Tibial nerve (tissue), 4 donors: ENCODE measurements around the gene APP. TPM values are rescaled to one million over a fixed set of nuclear protein-coding genes. Genes with fewer than 3 reads are reported as not detected.
"Not testable (repeated sequence)": the region's sequence is repeated elsewhere in the genome, so short reads cannot be mapped to it uniquely, and the experiment has no call there.

Source experiments
- DNase-seq, 2 donors: peaks; one replicate each; pipeline ENCODE4 v3.0.0-alpha.2; 2019; ENCODE audit warnings: low spot score in 2 of 2
- H3K27ac ChIP-seq, 4 donors: fragments of 200-600 bp; sonication (generic) in 3 of 4; one replicate each; pipeline ENCODE4 v1.5.1; 2017 to 2019; ENCODE audit warnings: mild to moderate bottlenecking in 1 of 4
- H3K27me3 ChIP-seq, 2 donors: fragments of 200-600 bp; sonication (generic) in 1 of 2; one replicate each; pipeline versions ENCODE4 v1.5.1 to v1.6.0; 2017 to 2019
- H3K36me3 ChIP-seq, 3 donors: fragments of 200-600 bp; sonication (generic); one replicate each; pipeline ENCODE4 v1.5.1; 2018 to 2019
- H3K4me1 ChIP-seq, 4 donors: fragments of 200-600 bp; sonication (generic) in 3 of 4; one replicate each; pipeline ENCODE4 v1.5.1; 2017 to 2019
- H3K4me3 ChIP-seq, 4 donors: fragments of 200-600 bp; sonication (generic) in 3 of 4; one replicate each; pipeline ENCODE4 v1.5.1; 2017 to 2019; ENCODE audit warnings: mild to moderate bottlenecking in 1 of 4, moderate library complexity in 1 of 4
- H3K9me3 ChIP-seq, 4 donors: fragments of 200-600 bp; sonication (generic) in 3 of 4; one replicate each; pipeline ENCODE4 v1.5.1; 2017 to 2019
- CTCF ChIP-seq, 5 experiments: fragments of 200-600 bp in 3 of 5; fragments of 450-650 bp in 2 of 5; sonication (generic) in 3 of 5; IDR thresholded peaks; one replicate each; pipeline ENCODE4 v1.5.1; 2016 to 2019; ENCODE audit warnings: antibody characterized with exemption in 5 of 5, mild to moderate bottlenecking in 3 of 5, moderate library complexity in 2 of 5
- EP300 ChIP-seq, 2 donors: sonication (generic); formaldehyde crosslinking; IDR thresholded peaks; one replicate each; pipeline ENCODE4 v1.6.1; 2017; ENCODE audit warnings: antibody characterized with exemption in 2 of 2, mild to moderate bottlenecking in 1 of 2
- POLR2A ChIP-seq, 2 donors: fragments of 450-650 bp; IDR thresholded peaks; one replicate each; pipeline ENCODE4 v1.6.1; 2017; ENCODE audit warnings: antibody characterized with exemption in 2 of 2, mild to moderate bottlenecking in 2 of 2, moderate library complexity in 2 of 2
- WGBS, 2 donors: methylation state at CpG; one replicate each; pipeline ENCODE4 v1.1.5; 2018; 5-methylcytosine and 5-hydroxymethylcytosine counted together
- total RNA-seq, 4 donors: library from RNA; depleted of rRNA; stranded (reverse); fragments of >200 nt; gene quantifications; one replicate each; pipeline ENCODE4 v1.1.0, GENCODE V29; 2016

APP gene
- total RNA-seq, 4 donors from 2014 or later = 271 to 327 (median 293) TPM

GRCh38 chr21:26131554-26131953 is 39.0 kb downstream of the APP start:
- no peak for DNase-seq
- H3K4me3 ChIP-seq = no peak overlapping the region
- H3K4me1 ChIP-seq = peaks cover 0 to 27% (median 6%) of the 10 kb centered on the region in 4 donors
- H3K9me3 ChIP-seq = no peaks in the 10 kb centered on the region
- no peaks in the 10 kb centered on the region for H3K36me3 ChIP-seq
- TF ChIP-seq EP300 (IDR thresholded peaks at IDR 0.05) (no peak), CTCF (IDR thresholded peaks at IDR 0.05) (no peak), POLR2A (IDR thresholded peaks at IDR 0.05) (no peak)
- WGBS, 2 donors = 88 to 90% methylated on average over 3 of the region's 3 CpGs
- H3K27me3 ChIP-seq = no peaks in the 10 kb centered on the region
- no peak overlapping the region for H3K27ac ChIP-seq

DNA sequence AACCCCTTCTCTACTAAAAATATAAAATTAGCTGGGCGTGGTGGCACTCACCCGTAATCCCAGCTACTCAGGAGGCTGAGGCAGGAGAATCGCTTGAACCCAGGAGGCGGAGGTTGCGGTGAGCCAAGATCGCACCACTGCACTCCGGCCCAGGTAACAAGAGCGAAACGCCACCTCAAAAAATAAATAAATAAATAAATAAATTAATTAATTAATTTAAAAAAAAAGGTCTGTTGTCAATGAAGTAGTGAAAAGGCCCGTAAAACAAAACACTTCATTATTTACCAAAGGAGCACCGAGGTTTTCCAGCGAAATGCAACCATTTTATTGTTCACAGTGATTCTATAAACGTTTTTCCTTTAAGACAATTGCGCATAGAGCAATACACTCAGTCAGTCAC is 39.5 kb downstream of the APP start:
- not testable (repeated sequence) for DNase-seq, H3K27ac ChIP-seq, H3K4me3 ChIP-seq, H3K27me3 ChIP-seq, H3K9me3 ChIP-seq, H3K36me3 ChIP-seq
- peaks cover 0 to 32% (median 6%) of the 10 kb centered on the region in 4 donors for H3K4me1 ChIP-seq
- 86% methylated on average over 14 of the region's 14 CpGs for WGBS, 2 donors

GRCh38 chr21:26130249-26130881 is 40.2 kb downstream of the APP start:
- TF ChIP-seq CTCF (IDR thresholded peaks at IDR 0.05) = no peak
- WGBS, 2 donors = 73 to 75% methylated on average over 4 of the region's 4 CpGs
- no peaks in the 10 kb centered on the region for H3K36me3 ChIP-seq
- H3K9me3 ChIP-seq = no peaks in the 10 kb centered on the region
- no peak overlapping the region for H3K27ac ChIP-seq
- H3K27me3 ChIP-seq = no peaks in the 10 kb centered on the region
- H3K4me1 ChIP-seq = peaks cover 0 to 38% (median 9%) of the 10 kb centered on the region in 4 donors
- no peak for DNase-seq
- no peak overlapping the region for H3K4me3 ChIP-seq

- H3K36me3 ChIP-seq = no peaks in the 10 kb centered on the region
- no peak for DNase-seq
- no peaks in the 10 kb centered on the region for H3K9me3 ChIP-seq
- TF ChIP-seq CTCF (IDR thresholded peaks at IDR 0.05) (no peak), EP300 (IDR thresholded peaks at IDR 0.05) (peak in 1 of 2 donors; percentile 56)
- WGBS, 2 donors = 15 to 27% methylated on average over 6 of the region's 6 CpGs
- no peak overlapping the region for H3K4me3 ChIP-seq
- no peaks in the 10 kb centered on the region for H3K27me3 ChIP-seq
- peaks cover 0 to 62% (median 24%) of the 10 kb centered on the region in 4 donors for H3K4me1 ChIP-seq
- H3K27ac ChIP-seq = peak overlapping the region in 3 of 4 donors; percentile 13 to 66 (median 60)
These were observed 42.7 kb downstream of the APP start for GRCh38 chr21:26127918-26128317.

DNA sequence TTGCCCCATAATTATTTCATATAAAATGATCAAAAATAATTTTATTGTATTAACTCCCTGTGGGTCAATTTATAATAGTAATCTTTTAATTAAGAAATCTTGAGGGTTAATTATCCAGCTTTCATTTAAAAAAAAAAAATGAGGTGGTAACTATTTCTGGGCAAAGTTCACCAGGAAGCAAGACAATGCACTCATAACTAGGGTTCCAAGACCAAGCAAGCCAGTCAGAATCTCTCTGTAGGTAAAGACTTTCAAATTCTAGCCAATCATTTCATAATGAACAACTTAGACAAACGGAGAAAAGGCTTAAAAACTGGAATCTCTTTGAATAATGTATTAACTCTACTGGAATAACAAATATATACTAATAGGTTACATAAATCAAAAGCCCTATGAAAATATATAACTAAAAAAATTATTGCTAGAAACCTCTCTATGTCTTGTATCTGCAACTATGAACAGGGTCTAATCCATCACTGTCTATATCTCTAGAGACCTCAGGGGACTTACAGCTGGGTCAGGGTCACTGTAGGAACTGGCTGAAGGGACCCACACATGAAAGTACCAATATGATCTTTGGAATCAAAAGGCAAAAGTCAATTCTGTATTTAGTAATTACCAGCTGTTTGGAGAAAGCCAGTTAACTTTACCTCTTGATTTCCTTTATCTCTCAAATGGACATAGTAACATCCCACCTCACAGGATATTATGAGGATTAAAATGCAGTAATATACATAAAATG is 43.3 kb downstream of the APP start:
- H3K4me3 ChIP-seq = no peak overlapping the region
- WGBS, 2 donors = 49 to 58% methylated on average over 1 of the region's 1 CpG
- peak overlapping the region in 3 of 4 donors; percentile 13 to 66 (median 60) for H3K27ac ChIP-seq
- no peaks in the 10 kb centered on the region for H3K9me3 ChIP-seq
- TF ChIP-seq CTCF (IDR thresholded peaks at IDR 0.05) = no peak
- TF ChIP-seq EP300 (IDR thresholded peaks at IDR 0.05) = no peak
- no peak for TF ChIP-seq POLR2A (IDR thresholded peaks at IDR 0.05)
- no peaks in the 10 kb centered on the region for H3K36me3 ChIP-seq
- H3K4me1 ChIP-seq = peaks cover 0 to 67% (median 25%) of the 10 kb centered on the region in 4 donors
- H3K27me3 ChIP-seq = no peaks in the 10 kb centered on the region
- no peak for DNase-seq
